Measurements from ENCODE around the gene SBF2.

- TF ChIP-seq CTCF (IDR thresholded peaks at IDR 0.05), result no peak
- no peak for TF ChIP-seq POLR2A (IDR thresholded peaks at IDR 0.05)
Observed at GRCh38 chr11:10002221-10002620, 291.8 kb downstream of the SBF2 start.
